ENCODE results near the gene TIAL1.
A peak's percentile ranks its signal among the peaks of the same experiment; 100 is the strongest.
"Not testable (repeated sequence)": the region's sequence is repeated elsewhere in the genome, so short reads cannot be mapped to it uniquely, and the experiment has no call there.

The TIAL1 gene

GRCh38 chr10:119613741-119614140, 17.0 kb upstream of the TIAL1 start:
- no peak for DNase-seq

- DNase-seq, result no peak
These were observed 14.7 kb upstream of the TIAL1 start for GRCh38 chr10:119611433-119611832.

GRCh38 chr10:119609516-119609915, 12.8 kb upstream of the TIAL1 start:
- no peak for DNase-seq

GRCh38 chr10:119608316-119609155, 11.8 kb upstream of the TIAL1 start:
- peak; percentile 64 for DNase-seq

- DNase-seq, result no peak
These were observed 7.7 kb upstream of the TIAL1 start for GRCh38 chr10:119604468-119604867.

- DNase-seq, result peak; percentile 61
These were observed 5.7 kb upstream of the TIAL1 start for GRCh38 chr10:119602241-119603095.

- DNase-seq, result no peak
These were observed 1.6 kb upstream of the TIAL1 start for GRCh38 chr10:119598397-119598796.

- DNase-seq, result no peak
These were observed 832 bp upstream of the TIAL1 start for GRCh38 chr10:119597405-119598186.

- DNase-seq, result peak; percentile 47
These were observed 868 bp downstream of the TIAL1 start for GRCh38 chr10:119595676-119596515.

- no peak for DNase-seq
These were observed 1.6 kb downstream of the TIAL1 start for GRCh38 chr10:119595134-119595675.

GRCh38 chr10:119588071-119588470, 8.7 kb downstream of the TIAL1 start:
- no peak for DNase-seq

GRCh38 chr10:119578355-119578754, 18.4 kb downstream of the TIAL1 start:
- no peak for DNase-seq

GRCh38 chr10:119575991-119576390, 20.8 kb downstream of the TIAL1 start:
- no peak for DNase-seq

GRCh38 chr10:119575506-119575905, 21.3 kb downstream of the TIAL1 start:
- DNase-seq, result peak; percentile 41

- DNase-seq, result no peak
These were observed 28.8 kb downstream of the TIAL1 start for GRCh38 chr10:119567978-119568377.

GRCh38 chr10:119562097-119562496, 34.7 kb downstream of the TIAL1 start:
- DNase-seq, result no peak

GRCh38 chr10:119559511-119559910, 37.3 kb downstream of the TIAL1 start:
- DNase-seq, result not testable (repeated sequence)

GRCh38 chr10:119556081-119556480, 40.7 kb downstream of the TIAL1 start:
- not testable (repeated sequence) for DNase-seq

- DNase-seq, result no peak
These were observed 41.5 kb downstream of the TIAL1 start for GRCh38 chr10:119555178-119555784.

GRCh38 chr10:119550827-119551226, 45.9 kb downstream of the TIAL1 start:
- DNase-seq, result no peak

Measured in CD4-positive, alpha-beta T cell treated with Interleukin-6 for 4 hours (primary cell).